T-helper 22 cell (primary cell): ENCODE measurements around the gene CRYGD.
"Not testable (repeated sequence)": the region's sequence is repeated elsewhere in the genome, so short reads cannot be mapped to it uniquely, and the experiment has no call there.

Experiments
- DNase-seq: peaks from one replicate; pipeline ENCODE4 v3.0.0-alpha.2; 2020; ENCODE audit warnings: low read depth

CRYGD gene

GRCh38 chr2:208129744-208130711 is 5.7 kb upstream of the CRYGD start, which contains the start of gene CRYGC:
CRYGC (minus strand) TSS chr2:208129828; CDS start chr2:208129792, 36 bp downstream.
- DNase-seq = no peak

GRCh38 chr2:208128136-208128535 is 3.8 kb upstream of the CRYGD start:
- no peak for DNase-seq

DNA sequence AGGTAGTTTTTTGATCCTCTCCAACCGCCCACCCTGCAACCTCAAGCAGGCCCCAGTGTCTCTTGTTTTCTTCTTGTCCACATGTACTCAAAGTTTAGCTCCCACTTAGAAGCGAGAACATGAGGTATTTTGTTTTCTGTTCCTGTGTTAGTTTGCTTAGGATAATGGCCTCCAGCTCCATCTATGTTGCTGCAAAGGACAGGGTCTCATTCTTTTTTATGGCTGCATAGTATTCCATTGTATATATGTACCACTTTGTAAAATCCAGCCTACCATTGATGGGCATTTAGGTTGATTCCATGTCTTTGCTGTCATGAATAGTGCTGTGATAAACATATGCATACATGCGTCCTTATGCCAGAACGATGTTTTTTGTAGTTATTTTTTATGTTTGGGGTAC is 2.8 kb upstream of the CRYGD start:
- DNase-seq = no peak

DNA sequence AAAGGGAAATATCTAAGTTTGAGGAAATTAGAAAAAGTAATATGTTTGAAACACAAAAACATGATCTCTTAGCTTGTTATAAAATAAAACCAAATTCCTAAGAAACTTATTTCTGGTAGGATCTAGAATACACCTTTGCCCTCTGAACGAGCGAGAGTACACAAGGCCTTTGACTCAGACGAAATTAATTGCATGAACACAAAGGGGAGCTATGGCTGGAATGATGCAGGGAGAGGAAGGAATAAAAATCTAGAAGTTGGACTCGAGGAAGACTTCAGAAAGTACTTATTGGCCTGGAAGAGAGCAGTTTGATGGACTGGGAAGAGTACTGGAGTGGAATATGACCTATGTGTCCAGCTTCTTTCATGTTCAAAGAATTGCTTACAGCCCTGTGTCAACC is 927 bp upstream of the CRYGD start:
- DNase-seq = no peak

- no peak for DNase-seq
Measured at GRCh38 chr2:208122248-208122647, 2.1 kb downstream of the CRYGD start.

- DNase-seq = no peak
Measured at GRCh38 chr2:208118918-208119317, 5.4 kb downstream of the CRYGD start.

DNA sequence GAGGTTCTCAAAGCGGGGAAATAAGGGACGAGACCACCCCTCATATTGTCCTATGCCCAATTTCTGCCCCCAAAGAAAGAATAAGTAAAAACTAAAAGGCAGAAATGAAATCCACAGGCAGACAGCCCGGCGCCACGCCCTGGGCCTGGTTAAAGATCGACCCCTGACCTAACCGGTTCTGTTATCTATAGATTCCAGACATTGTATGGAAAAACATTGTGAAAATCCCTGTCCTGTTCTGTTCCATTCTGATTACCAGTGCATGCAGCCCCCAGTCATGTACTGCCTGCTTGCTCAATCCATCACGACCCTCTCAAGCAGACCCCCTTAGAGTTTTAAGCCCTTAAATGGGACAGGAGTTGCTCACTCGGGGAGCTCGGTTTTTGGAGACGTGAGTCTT is 6.9 kb downstream of the CRYGD start:
- not testable (repeated sequence) for DNase-seq

DNA sequence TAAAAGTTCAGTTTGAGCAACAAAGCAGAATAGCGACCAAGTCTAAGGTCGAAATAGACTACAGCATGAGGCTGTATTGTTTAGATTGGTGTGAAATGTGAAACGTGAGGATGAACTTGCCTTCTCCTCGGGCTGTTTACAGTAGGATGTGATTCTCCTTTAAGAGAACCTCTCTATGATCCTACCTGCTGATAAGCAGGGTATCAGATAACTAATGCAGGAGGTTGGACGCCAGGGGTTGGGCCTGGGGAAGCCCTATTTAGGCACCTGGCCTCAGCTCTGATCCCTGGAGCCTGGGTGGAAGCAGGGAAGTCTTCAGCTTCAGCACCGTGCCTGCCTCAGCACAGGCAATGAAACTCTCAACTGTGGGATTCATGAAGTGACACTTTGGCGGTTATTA is 11.4 kb downstream of the CRYGD start:
- no peak for DNase-seq

- not testable (repeated sequence) for DNase-seq
Measured at GRCh38 chr2:208112273-208112745, 12.0 kb downstream of the CRYGD start.

- no peak for DNase-seq
Measured at GRCh38 chr2:208103616-208104015, 20.7 kb downstream of the CRYGD start.

DNA sequence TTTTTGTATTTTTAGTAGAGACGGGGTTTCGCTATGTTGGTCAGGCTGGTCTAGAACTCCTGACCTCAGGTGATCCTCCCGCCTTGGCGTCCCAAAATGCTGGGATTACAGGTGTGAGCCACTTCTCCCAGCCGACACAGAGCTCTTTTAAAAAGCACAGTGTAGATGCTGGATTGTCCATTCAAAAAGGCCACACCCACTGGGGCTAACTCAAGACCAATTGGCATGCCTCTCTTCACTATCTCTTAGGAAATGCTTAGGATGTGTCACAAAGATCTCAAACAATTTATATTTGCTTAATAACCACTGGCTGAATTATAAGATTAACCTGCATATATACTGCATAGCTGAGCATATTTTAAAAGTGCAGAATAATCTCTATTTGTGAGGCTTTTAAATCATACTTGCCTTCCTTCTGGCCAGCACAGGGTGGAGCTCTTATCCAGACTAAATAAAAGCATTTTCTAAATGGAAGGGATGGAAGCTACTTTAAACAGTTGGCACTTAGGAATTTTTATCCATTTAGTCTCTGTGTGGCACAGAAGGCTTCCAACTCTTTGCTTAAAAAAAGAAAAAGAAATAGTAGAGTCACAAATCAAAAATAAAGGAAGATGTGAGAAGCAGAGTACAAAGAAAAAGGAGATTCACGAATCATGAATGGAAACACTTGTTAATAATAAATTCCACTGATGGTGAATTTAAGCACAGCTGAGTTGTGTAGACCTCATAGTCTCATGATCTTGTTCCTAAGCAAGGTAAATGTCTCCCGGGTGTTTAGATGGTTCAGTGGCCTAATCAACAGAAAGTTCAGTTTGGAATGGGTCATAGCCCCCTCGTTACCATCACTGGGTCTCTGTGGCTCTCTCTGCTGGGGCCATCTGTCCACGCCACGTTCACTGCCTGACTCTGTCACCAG is 22.4 kb downstream of the CRYGD start:
- DNase-seq = no peak

DNA sequence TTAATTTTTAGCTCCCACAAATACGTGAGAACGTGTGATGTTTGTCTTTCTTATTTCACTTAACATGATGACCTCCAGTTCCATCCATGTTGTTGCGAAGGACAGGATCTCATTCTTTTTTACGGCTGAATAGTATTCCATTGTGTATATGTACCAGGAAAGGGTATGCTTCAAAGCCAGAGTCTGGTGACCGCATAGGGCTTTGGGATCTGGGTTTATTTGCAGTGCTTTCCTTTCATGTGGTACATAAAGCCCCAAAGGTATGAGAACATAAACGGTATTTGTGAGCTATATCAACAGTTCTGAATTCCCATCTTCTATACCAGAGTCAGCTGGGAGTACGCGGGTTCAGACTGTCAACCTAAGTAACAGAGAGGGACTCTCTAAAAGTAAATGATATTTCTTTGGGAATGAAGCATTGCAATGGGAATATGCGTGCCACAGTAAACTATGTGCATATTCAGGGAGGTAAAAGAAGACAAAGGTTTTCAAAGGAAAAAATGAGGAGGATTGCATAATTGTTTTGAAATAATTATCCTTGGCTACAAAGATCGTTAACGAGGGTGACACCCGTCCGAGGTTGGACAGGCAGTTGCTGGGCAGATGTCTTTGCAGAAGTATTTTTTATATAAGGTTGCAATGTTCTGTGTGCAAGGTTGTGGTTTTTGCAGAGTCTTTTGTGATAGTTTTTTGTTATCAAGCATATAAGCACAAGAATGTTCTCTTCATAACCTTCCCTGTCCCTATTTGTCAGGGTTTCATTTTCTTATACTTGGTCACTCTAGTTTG is 24.4 kb downstream of the CRYGD start:
- DNase-seq = no peak

- DNase-seq = not testable (repeated sequence)
Measured at GRCh38 chr2:208098701-208099100, 25.6 kb downstream of the CRYGD start.

DNA sequence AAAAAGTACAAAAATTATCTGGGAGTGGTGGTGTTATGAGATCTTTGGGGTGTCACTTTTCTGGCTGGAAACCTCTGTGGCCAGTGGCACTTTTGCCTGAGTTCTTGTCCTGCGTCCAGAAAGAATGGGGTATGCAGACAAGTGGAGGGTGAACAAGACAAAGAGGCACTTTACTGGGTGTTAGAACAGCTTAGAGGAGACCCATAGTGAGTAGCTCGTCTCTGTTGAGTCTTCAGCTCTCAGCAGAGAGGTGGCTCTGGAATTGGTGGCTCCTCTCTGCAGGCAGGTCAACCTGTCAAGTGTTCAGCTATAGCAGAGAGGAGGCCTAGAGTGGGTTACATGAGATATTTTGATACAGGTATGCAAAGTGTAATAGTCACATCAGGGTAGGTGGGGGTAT is 26.1 kb downstream of the CRYGD start:
- DNase-seq = no peak

- DNase-seq = no peak
Measured at GRCh38 chr2:208097801-208098200, 26.5 kb downstream of the CRYGD start.

- no peak for DNase-seq
Measured at GRCh38 chr2:208097313-208097712, 27.0 kb downstream of the CRYGD start.

DNA sequence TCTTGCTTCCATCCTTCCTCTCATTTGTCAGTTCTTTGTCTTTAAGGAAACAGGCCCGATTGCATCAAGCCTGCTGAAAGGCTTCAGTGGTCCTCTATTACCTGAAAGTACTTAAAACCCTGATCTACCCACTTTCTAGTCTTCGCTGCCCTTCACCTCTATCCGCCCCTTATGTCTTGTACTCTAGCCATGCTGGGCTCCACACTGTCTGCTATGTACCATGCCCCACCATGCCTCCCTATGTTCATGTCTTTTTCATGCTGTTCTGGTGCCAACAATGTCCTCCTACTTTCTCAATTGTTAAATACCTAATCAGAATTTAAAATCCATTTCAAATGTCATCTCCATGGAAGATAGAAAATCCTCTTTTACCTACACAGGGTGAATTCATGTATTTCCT is 28.2 kb downstream of the CRYGD start:
- DNase-seq = no peak

- DNase-seq = no peak
Measured at GRCh38 chr2:208093128-208093527, 31.2 kb downstream of the CRYGD start.

- no peak for DNase-seq
Measured at GRCh38 chr2:208092093-208092832, 32.1 kb downstream of the CRYGD start.

DNA sequence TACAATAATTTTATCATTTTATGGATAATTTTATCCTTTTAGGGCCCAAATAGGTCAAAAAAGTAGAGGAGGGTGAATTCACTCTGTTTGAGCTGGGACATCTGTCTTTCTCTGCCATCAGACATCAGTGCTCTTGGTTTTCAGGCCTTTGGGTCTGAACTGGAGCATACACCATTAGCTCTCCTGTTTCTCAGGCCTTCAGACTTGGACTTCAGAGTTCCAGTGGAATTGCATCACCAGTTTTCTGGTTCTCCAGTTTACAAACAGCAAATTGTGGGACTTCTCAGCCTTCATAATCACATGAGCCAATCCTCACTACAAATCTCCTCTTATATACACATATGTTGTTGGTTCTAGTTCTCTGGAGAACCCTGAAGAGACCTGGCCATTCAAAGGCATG is 33.9 kb downstream of the CRYGD start:
- no peak for DNase-seq

DNA sequence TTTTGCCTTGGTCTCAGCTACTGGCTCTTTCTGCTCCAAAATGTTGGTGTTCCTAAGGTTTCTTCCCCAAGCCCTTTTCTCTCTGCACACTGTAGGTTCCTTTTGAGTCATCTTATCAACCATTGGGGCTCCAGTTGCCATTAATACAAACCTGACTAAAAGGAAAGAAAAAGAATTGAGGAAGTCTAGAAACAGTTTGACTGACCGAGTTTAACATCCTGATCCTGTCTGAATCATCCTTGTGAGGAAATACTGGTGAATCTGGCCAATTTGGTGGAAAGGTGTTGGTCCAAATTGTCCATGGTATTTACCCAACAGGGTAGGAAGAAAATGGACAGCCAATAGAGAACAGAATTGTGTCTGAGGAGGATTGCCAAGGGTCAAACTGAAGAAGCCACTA is 38.3 kb downstream of the CRYGD start:
- DNase-seq = no peak
